Smooth muscle cell of the brain vasculature (primary cell): ENCODE results near the gene DTX1.

Source experiments
- DNase-seq: peaks from one replicate; pipeline ENCODE4 v3.0.0-alpha.2; 2012; ENCODE audit warnings: low read depth, low spot score

Gene DTX1

GRCh38 chr12:113071135-113072112, 14.9 kb downstream of the DTX1 start:
- no peak for DNase-seq

DNA sequence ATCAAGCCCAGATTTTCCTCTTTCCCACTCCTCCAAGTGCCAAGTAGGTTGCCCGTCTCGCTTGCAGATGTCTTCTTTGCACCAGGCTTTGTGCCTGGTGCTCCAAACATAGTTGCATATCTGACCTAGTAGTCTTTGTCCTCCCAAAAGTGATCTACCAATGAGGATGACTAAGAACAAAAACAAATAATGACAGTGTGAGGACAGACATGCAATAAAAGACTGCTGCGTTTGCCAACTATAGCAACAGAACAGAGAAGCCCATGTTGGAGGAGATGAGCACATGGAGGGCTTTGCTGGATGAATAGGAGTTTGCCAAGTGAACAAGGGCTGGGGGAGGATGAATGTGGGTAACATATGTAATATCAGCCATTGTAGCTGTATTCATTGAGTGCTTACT, 15.6 kb downstream of the DTX1 start:
- no peak for DNase-seq

DNA sequence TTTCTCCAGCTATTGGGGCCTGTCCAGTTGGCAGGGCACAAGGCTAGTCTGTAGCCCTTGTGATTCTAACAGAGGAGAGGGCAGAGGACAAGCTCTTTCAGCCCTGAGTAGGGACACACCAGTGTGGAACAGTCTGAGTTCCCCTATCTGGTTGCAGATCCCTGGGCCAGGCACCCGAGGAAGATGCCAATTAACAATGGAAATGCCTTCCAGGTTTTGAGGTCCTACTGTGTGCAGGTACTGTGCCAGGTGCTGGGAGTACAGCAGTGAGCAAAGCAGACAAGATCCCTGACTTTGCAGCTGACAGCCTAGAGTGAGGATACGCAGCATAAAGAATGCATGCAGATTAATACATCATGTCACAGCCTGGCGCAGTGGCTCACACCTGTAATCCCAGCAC, 17.1 kb downstream of the DTX1 start:
- no peak for DNase-seq

- no peak for DNase-seq
These were observed 18.7 kb downstream of the DTX1 start for GRCh38 chr12:113075137-113075683.

GRCh38 chr12:113077057-113077858, 20.7 kb downstream of the DTX1 start:
- no peak for DNase-seq

DNA sequence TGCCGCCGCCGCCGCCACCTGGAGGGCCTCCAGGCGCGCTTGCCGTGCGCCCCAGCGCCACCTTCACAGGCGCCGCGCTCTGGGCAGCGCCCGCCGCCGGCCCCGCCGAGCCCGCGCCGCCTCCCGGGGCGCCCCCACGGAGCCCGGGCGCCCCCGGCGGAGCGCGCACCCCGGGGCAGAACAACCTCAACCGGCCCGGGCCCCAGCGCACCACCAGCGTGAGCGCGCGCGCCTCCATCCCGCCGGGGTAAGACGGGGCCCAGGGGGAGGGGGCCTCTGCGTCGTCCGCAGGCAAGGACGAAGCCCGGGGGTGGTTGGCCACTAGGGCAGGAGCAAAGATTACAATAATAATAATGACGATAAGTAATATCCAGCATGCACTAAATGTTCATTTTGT, 21.3 kb downstream of the DTX1 start:
- DNase-seq = no peak

- no peak for DNase-seq
These were observed 25.3 kb downstream of the DTX1 start for GRCh38 chr12:113081873-113082272.

- DNase-seq = no peak
These were observed 26.1 kb downstream of the DTX1 start for GRCh38 chr12:113082486-113083148.

DNA sequence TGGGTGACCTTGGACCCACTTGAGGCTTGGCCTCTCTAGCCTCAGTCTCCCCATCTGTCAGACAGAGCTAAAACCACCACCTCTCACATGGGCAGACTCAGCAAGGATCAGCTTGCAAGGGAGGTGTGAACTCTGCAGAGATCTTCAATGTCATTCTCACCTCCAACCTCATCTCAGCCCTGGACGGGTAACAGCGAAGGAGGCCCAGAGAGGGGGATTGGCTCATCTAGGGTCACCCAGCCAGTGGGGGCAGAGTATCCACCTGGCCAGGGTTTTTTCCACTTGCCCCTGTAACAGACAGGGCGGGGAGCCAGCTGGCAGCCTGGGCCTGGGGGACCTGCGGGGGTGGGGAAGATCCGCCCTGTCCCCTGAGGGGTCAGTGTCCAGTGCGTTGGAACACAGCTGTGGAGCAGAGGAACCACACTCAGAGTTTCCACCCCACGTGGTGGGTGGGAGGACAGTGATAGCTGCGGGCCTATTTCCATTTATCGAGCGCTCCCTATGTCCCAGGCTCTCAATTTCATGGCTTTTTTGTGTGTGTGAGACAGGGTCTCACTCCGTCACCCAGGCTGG, 27.4 kb downstream of the DTX1 start:
- no peak for DNase-seq

GRCh38 chr12:113086249-113087164, 30.0 kb downstream of the DTX1 start:
- DNase-seq = no peak

DNA sequence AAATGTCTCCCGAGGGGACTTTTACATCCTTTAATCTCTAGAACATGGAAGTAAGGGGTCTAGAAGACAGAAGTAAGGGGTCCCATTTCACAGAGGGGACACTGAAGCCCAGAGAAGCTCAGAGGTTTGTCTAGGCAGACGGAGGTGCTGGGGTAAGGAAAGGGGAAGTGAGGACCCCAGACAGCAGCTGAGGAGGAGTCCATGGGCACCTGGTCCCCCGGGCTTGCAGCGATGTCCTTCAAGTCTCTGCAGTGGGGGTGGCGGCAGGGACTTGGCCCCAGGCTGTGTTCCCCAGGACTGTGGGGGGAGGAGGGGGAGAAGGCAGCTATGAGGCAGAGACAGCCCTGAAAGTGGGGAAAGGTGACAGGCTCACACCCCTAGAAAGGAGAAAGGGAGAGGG, 30.7 kb downstream of the DTX1 start:
- no peak for DNase-seq

DNA sequence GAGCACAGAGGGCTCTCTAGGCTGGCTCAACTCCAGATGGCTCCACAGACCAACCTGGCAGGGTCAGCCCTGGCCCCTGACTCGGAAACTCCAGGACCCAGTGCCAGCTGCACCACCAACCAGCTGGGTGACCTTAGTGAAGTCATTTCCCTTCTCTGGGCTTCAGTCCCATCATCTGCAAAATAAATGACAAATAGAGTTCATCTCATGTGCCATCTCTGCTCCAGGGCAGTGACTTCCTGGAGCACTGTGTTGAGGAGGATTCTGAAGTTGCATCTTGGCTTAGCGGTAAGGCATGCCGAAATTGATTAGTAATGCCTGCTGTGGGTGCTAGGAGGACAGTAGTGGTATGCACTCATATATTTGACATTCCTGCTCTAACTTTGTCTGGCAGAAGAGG, 31.5 kb downstream of the DTX1 start:
- no peak for DNase-seq

DNA sequence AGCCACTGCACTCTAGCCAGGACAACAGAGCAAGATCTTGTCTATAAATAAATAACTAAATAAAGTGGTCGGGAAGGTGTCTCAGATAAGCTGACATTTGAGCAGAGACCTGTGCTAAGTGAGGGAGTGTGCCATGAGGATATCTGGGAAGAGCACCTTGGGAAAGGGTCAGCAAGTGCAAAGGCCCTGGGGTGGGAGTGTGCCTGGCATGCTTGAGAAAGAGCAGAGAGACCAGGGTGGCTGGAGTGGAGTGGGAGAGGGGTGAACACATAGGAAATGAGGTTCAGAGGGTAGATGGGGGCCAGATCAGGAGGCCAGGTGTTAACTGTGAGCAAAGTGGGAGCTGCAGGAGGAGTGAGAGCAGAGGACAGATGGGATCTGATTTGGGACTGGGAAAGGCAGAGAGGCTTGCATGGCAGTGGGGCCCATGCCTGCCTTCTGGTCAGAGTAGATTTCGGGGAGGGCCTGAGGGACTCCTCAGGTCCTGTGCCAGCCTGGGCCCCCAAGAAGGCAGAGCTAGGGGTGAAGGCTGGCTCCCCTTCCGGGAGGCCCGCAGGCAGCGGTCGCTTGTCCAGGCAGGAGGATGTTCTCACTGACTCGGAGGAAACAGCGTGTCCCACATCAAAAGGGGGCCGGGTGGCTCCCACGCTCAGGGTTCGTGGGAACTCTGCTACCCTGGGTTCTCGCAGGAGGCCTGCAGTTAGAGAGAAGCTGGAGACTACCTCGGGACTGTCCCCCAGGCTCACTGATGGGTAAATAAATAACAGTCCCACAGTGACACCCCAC, 32.6 kb downstream of the DTX1 start:
- DNase-seq = no peak

DNA sequence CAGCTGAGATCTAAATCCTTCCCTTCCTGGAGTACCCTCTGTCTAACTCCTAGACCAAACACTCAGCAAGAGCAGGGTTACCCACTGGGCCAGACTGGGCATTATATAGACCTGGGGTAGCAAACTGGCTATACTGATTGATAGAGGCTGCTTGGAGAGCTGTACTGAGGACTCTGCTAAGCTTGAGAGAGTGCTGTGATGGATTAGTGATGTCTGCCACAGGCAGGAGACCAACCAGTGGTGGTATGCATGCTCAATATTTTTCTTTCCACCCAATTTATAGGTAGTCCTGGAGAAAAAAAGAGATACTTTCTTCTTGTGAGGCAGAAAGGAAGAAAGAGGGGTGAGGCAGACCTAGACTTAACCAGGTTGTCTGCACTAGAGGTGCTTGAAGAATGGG, 33.3 kb downstream of the DTX1 start:
- no peak for DNase-seq

DNA sequence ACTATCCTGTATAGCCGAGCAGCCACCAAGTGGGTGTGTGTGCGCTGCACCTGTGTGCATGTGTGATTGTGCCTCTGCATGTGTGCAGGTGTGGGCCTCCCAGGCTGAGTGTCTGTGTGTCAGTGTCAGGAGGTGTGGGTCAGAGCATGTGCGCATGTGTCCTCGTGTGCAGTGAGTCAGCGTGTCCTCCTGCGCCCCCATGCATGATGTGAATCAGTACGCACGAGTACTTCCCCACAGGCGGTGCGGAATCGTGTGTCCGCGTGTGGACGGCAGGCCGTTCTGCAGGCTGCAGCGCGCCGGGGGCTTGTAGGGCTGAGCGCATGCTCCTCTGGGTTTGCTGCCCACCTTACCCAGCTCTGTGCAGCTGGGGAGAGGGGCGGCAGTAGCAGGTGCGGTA, 34.2 kb downstream of the DTX1 start:
- no peak for DNase-seq

DNA sequence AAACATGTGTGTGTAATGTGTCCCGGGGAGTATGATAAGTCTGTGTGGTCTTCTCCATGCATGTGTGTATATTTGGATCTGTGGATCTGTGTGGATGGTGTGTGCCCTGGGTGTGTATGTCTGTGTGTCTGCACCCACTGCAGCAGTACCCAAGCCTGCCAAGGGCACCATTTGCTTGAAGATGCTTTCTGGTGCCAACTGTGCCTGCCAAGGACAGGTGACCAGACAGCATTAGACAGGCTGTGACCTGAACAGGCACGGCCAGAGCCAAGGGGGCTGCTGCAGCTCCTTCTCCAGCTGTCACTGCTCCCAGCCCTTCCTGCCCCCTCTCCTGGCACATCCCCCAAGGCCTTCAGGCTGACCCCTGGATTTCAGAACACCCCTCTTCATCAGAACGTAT, 35.0 kb downstream of the DTX1 start:
- DNase-seq = no peak

GRCh38 chr12:113092607-113093408, 36.3 kb downstream of the DTX1 start:
- DNase-seq = no peak

GRCh38 chr12:113093409-113094101, 37.0 kb downstream of the DTX1 start:
- no peak for DNase-seq
